T-cell (primary cell): ENCODE data around the gene AHNAK. TPM values are rescaled to one million over a fixed set of nuclear protein-coding genes. Genes with fewer than 3 reads are reported as not detected.

Experiments used
- ATAC-seq, 4 experiments: fragments of 200-7000 bp in 3 of 4; fragments of 150-1000 bp in 1 of 4; cut with Tn5 transposase; replicated peaks in 1 of 4; 1 replicate in 3 of 4; 2 replicates in 1 of 4; pipeline ENCODE4 v1.10.0; 2021; ENCODE audit warnings: moderate library complexity in 3 of 4, mild to moderate bottlenecking in 2 of 4, moderate number of reproducible peaks in 1 of 4
- CTCF ChIA-PET, 2 donors: fragments of 300-600 bp; sonication (Branson Sonifier 250); formaldehyde crosslinking; loops; one replicate each; lab custom pipeline; 2022; ENCODE audit warnings: antibody characterized with exemption in 2 of 2; lab: Charles Lee
- POLR2A ChIA-PET, 2 donors: fragments of 300-600 bp; sonication (Branson Sonifier 250); formaldehyde crosslinking; loops; one replicate each; lab custom pipeline; 2022; ENCODE audit warnings: antibody characterized with exemption in 2 of 2; lab: Charles Lee
- DNase-seq, 35 experiments: peaks; one replicate each; pipeline versions ENCODE4 v3.0.0 to v3.0.0-alpha.2; 2013 to 2023
- H3K27ac ChIP-seq: one replicate; pipeline ENCODE4 v1.5.1; 2013; ENCODE audit warnings: low read length
- H3K27me3 ChIP-seq, 2 experiments: replicated peaks in 1 of 2; 1 replicate in 1 of 2; 2 replicates in 1 of 2; pipeline versions ENCODE4 v1.6.1 to v1.7.0; 2013; ENCODE audit warnings: low read length in 1 of 2, mixed read lengths in 1 of 2; ENCODE audit not compliant: control insufficient read depth in 2 of 2, insufficient read depth in 2 of 2; ENCODE audit errors: extremely low read depth in 1 of 2
- H3K36me3 ChIP-seq, 2 donors: 1 replicate in 1 of 2; 2 replicates in 1 of 2; pipeline versions ENCODE4 v1.6.1 to v1.7.0; 2013; ENCODE audit warnings: low read length in 1 of 2; ENCODE audit not compliant: control insufficient read depth in 2 of 2, insufficient read depth in 1 of 2; ENCODE audit errors: extremely low read depth in 1 of 2
- H3K4me1 ChIP-seq, 2 experiments: 1 replicate in 1 of 2; 2 replicates in 1 of 2; pipeline versions ENCODE4 v1.6.1 to v1.7.0; 2013; ENCODE audit warnings: low read length in 2 of 2, mixed read lengths in 1 of 2; ENCODE audit not compliant: insufficient read depth in 2 of 2, control insufficient read depth in 1 of 2; ENCODE audit errors: extremely low read depth in 1 of 2
- H3K4me3 ChIP-seq, 2 donors: 1 replicate in 1 of 2; 2 replicates in 1 of 2; pipeline versions ENCODE4 v1.5.1 to v1.7.0; 2013; ENCODE audit warnings: mild to moderate bottlenecking in 2 of 2, low read length in 1 of 2, moderate library complexity in 1 of 2; ENCODE audit not compliant: control insufficient read depth in 1 of 2; ENCODE audit errors: extremely low read depth in 1 of 2
- H3K9me3 ChIP-seq: 2 replicates; pipeline ENCODE4 v1.7.0; 2013
- H3K27ac Mint-ChIP-seq, 2 donors: one replicate each; pipeline ENCODE4 v1.8.0; 2020 to 2021; ENCODE audit warnings: mild to moderate bottlenecking in 2 of 2, mixed read lengths in 2 of 2
- H3K27me3 Mint-ChIP-seq, 2 donors: one replicate each; pipeline ENCODE4 v1.8.0; 2021 to 2022; ENCODE audit warnings: mixed read lengths in 2 of 2
- H3K36me3 Mint-ChIP-seq: one replicate; pipeline ENCODE4 v1.8.0; 2021; ENCODE audit warnings: mixed read lengths
- H3K4me1 Mint-ChIP-seq, 3 donors: one replicate each; pipeline ENCODE4 v1.8.0; 2020 to 2022; ENCODE audit warnings: mixed read lengths in 3 of 3, mild to moderate bottlenecking in 1 of 3
- H3K4me3 Mint-ChIP-seq, 3 donors: one replicate each; pipeline ENCODE4 v1.8.0; 2020 to 2022; ENCODE audit warnings: mild to moderate bottlenecking in 3 of 3, mixed read lengths in 3 of 3, moderate library complexity in 3 of 3
- H3K9me3 Mint-ChIP-seq, 3 donors: one replicate each; pipeline ENCODE4 v1.8.0; 2020 to 2022; ENCODE audit warnings: mixed read lengths in 3 of 3
- WGBS: methylation state at CpG from one replicate; pipeline ENCODE4 v1.1.5; 2013; ENCODE audit warnings: missing lambda C conversion rate; ENCODE audit not compliant: insufficient coverage; 5-methylcytosine and 5-hydroxymethylcytosine counted together
- total RNA-seq, 35 experiments: library from RNA in 6 of 35; stranded (reverse) in 6 of 35; fragments of 120-200 nt in 1 of 35; gene quantifications; one replicate each; pipeline versions ENCODE4 v1.2.1 to v1.2.4 and lab custom pipeline; 2013 to 2026

Gene AHNAK
- total RNA-seq, 5 donors from 2014 or later (not counting 1 experiment from before 2014, with no cell fraction given), result 267 to 636 (median 395) TPM

DNA sequence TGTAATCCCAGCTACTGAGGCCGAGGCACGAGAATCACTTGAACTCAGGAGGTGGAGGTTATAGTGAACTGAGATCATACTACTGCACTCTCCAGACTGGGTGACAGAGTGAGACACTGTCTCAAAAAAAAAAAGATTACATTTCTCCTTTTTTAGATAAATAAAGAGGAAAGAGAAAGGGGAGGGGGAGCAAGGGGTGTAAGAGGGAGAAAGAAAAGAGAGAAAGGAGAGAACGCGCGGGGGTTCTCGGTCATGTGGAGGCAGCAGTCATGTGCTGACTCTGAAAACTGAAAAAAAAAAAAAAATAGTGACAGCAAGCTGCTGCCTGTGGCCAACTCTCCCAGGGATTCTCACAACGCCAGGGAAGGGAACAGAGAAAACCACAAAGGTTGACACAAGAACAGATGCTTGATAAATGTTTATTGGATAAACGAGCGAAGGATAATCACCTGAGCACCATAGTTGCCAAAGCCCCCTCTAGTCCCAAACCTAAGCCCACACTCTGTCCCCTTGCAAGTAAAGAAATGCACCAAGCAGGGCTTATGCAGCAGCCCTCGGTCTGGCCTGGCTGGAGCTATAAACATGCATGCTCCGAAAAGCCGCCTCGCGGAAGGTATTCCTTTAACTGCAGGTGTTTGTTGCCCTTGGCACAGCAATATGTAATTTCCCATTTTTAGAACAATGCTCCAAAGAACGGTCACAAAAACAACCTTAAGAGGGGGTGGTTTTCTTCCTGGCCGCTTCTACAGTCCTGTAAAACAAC lies 113.3 kb downstream of the AHNAK start:
- Histone ChIP-seq H3K36me3 (no peaks in the 10 kb centered on the region), H3K4me3 (no peak overlapping the region), H3K4me1 (peaks cover 10 to 13% of the 10 kb centered on the region in 2 experiments), H3K27me3 (no peaks in the 10 kb centered on the region), H3K9me3 (no peaks in the 10 kb centered on the region), H3K27ac (no peak overlapping the region)
- H3K27me3 Mint-ChIP-seq, result no peaks in the 10 kb centered on the region
- H3K36me3 Mint-ChIP-seq, result no peaks in the 10 kb centered on the region
- no peaks in the 10 kb centered on the region for H3K9me3 Mint-ChIP-seq
- 61% methylated on average over 7 of the region's 16 CpGs for WGBS
- peak overlapping the region in 2 of 3 donors; percentile 38 to 49 for H3K4me3 Mint-ChIP-seq
- DNase-seq, result no peak
- no peak for ATAC-seq
- peaks cover 29 to 74% (median 51%) of the 10 kb centered on the region in 3 donors for H3K4me1 Mint-ChIP-seq
- H3K27ac Mint-ChIP-seq, result peak overlapping the region in 1 of 2 donors; percentile 6
- POLR2A ChIA-PET, result no interaction called here
- CTCF ChIA-PET, result no interaction called here

GRCh38 chr11:62432695-62433094 lies 113.9 kb downstream of the AHNAK start:
- POLR2A ChIA-PET, result no interaction called here
- CTCF ChIA-PET, result no interaction called here

GRCh38 chr11:62431171-62431901 lies 115.3 kb downstream of the AHNAK start:
- H3K4me1 Mint-ChIP-seq, result peaks cover 44 to 90% (median 67%) of the 10 kb centered on the region in 3 donors

More at GRCh38 chr11:62432695-62433094, 113.9 kb downstream of the AHNAK start:
- Histone ChIP-seq H3K36me3 (no peaks in the 10 kb centered on the region), H3K27me3 (no peaks in the 10 kb centered on the region), H3K27ac (no peak overlapping the region), H3K4me1 (peaks cover 11 to 16% of the 10 kb centered on the region in 2 experiments), H3K4me3 (no peak overlapping the region), H3K9me3 (no peaks in the 10 kb centered on the region)
- Mint-ChIP-seq H3K36me3 (no peaks in the 10 kb centered on the region), H3K9me3 (no peaks in the 10 kb centered on the region), H3K27me3 (no peaks in the 10 kb centered on the region), H3K27ac (no peak overlapping the region), H3K4me1 (peaks cover 33 to 77% (median 55%) of the 10 kb centered on the region in 3 donors), H3K4me3 (peak overlapping the region in 1 of 3 donors; percentile 38)
- ATAC-seq (no peak), DNase-seq (no peak)
- WGBS, result 92% methylated on average over 5 of the region's 9 CpGs

DNA sequence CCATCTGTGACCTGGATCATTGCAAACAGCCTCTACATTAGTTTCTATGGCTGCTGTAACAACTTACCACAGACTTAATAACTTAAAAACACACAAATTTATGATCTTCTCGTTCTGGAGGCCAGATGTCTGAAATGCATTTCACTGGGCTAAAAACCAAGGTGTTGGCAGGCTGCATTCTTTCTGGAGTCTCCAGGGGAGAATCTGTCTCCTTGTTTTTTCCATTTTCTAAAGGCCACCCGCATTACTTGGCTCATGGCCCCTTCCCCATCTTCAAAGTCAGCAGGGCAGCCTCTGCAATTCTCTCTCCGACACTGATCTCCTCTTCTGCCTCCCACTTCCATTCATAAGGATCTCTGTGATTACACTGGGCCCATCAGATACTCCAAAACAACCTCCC lies 116.2 kb downstream of the AHNAK start:
- no peaks in the 10 kb centered on the region for H3K36me3 Mint-ChIP-seq
- no peak for DNase-seq
- no peaks in the 10 kb centered on the region for H3K9me3 Mint-ChIP-seq
- Histone ChIP-seq H3K4me1 (peaks cover 23 to 26% of the 10 kb centered on the region in 2 experiments), H3K27ac (no peak overlapping the region), H3K36me3 (no peaks in the 10 kb centered on the region), H3K9me3 (no peaks in the 10 kb centered on the region), H3K4me3 (no peak overlapping the region), H3K27me3 (no peaks in the 10 kb centered on the region)
- H3K27me3 Mint-ChIP-seq, result no peaks in the 10 kb centered on the region
- ChIA-PET POLR2A (no interaction called here), CTCF (no interaction called here)
- H3K4me3 Mint-ChIP-seq, result no peak overlapping the region
- H3K4me1 Mint-ChIP-seq, result peaks cover 40 to 86% (median 63%) of the 10 kb centered on the region in 3 donors
- no peak overlapping the region for H3K27ac Mint-ChIP-seq
- ATAC-seq, result no peak
- WGBS, result 100% methylated on average over 3 of the region's 3 CpGs

More at GRCh38 chr11:62431171-62431901, 115.3 kb downstream of the AHNAK start:
- H3K36me3 ChIP-seq, result no peaks in the 10 kb centered on the region
- H3K9me3 Mint-ChIP-seq, result no peaks in the 10 kb centered on the region
- H3K27me3 ChIP-seq, result no peaks in the 10 kb centered on the region
- ATAC-seq, result no peak
- no peak overlapping the region for H3K27ac ChIP-seq
- WGBS, result 87% methylated on average over 4 of the region's 11 CpGs
- no peak overlapping the region for H3K4me3 Mint-ChIP-seq
- H3K4me3 ChIP-seq, result no peak overlapping the region
- H3K27ac Mint-ChIP-seq, result no peak overlapping the region
- H3K36me3 Mint-ChIP-seq, result no peaks in the 10 kb centered on the region
- no peak for DNase-seq
- peaks cover 24 to 26% of the 10 kb centered on the region in 2 experiments for H3K4me1 ChIP-seq
- ChIA-PET POLR2A (no interaction called here), CTCF (no interaction called here)
- H3K27me3 Mint-ChIP-seq, result no peaks in the 10 kb centered on the region
- no peaks in the 10 kb centered on the region for H3K9me3 ChIP-seq

- 70% methylated on average over 4 of the region's 8 CpGs for WGBS
- peaks cover 23 to 33% of the 10 kb centered on the region in 2 experiments for H3K4me1 ChIP-seq
- H3K36me3 Mint-ChIP-seq, result no peaks in the 10 kb centered on the region
- CTCF ChIA-PET, result interaction anchor here in 1 of 2 donors (0.6 to 0.7 kb wide), 2 partner anchors 18 to 23 kb away, joined by 3 read pairs; no protein-coding TSS in a partner anchor
- H3K27ac ChIP-seq, result no peak overlapping the region
- no peaks in the 10 kb centered on the region for H3K9me3 ChIP-seq
- no peak overlapping the region for H3K4me3 Mint-ChIP-seq
- H3K27me3 ChIP-seq, result peaks cover 0 to 5% of the 10 kb centered on the region in 2 experiments
- peak overlapping the region in 1 of 2 donors; percentile 49 for H3K27ac Mint-ChIP-seq
- H3K4me1 Mint-ChIP-seq, result peaks cover 40 to 80% (median 60%) of the 10 kb centered on the region in 3 donors
- POLR2A ChIA-PET, result no interaction called here
- H3K27me3 Mint-ChIP-seq, result no peaks in the 10 kb centered on the region
- ATAC-seq, result no peak
- H3K9me3 Mint-ChIP-seq, result no peaks in the 10 kb centered on the region
- no peaks in the 10 kb centered on the region for H3K36me3 ChIP-seq
- DNase-seq, result no peak
- no peak overlapping the region for H3K4me3 ChIP-seq
Measured at GRCh38 chr11:62428871-62429560, 117.6 kb downstream of the AHNAK start.
